Hepatic stellate cell (primary cell): Measurements from ENCODE around the gene OSER1.
A peak's percentile ranks its signal among the peaks of the same experiment; 100 is the strongest.

Experiments used
- DNase-seq: peaks from one replicate; pipeline ENCODE4 v3.0.0; 2011; ENCODE audit warnings: low spot score

OSER1 gene

GRCh38 chr20:44174996-44175765 is 35.4 kb downstream of the OSER1 start:
- DNase-seq: no peak

DNA sequence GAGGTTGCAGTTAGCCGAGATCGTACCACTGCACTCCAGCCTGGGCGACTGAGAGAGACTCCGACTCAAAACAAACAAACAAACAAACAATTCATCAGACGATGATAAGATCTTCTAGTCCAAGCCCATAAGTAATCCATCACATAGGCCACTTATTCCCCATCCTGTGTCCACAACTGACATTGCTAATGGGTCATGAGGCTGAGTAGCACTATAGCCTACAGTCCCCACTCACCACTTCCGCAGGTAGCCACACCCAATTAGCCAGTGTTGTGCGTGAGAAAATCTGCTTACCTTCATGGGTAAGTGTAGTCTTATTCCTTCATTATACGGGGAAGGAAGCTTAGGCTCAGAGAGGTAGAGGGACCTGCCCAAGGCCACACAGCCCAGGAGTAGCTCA is 36.7 kb downstream of the OSER1 start:
- no peak for DNase-seq

GRCh38 chr20:44173116-44173515 is 37.5 kb downstream of the OSER1 start:
- DNase-seq: no peak

DNA sequence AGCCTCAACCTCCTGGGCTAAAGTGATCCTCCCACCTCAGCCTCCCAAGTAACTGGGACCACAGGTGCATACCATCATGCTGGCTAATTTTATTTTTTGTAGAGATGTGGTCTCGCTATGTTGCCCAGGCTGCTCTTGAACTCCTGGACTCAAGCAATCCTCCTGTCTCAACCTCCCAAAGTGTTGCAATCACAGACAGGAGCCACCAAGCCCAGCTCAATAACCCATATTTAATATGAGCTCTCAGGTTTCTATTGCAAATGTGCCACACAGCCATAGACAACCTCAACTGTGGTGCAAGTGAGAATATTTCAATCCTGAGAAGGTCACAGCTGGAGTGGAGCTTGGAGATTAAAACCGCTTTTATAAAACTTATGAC is 38.0 kb downstream of the OSER1 start:
- DNase-seq: no peak

DNA sequence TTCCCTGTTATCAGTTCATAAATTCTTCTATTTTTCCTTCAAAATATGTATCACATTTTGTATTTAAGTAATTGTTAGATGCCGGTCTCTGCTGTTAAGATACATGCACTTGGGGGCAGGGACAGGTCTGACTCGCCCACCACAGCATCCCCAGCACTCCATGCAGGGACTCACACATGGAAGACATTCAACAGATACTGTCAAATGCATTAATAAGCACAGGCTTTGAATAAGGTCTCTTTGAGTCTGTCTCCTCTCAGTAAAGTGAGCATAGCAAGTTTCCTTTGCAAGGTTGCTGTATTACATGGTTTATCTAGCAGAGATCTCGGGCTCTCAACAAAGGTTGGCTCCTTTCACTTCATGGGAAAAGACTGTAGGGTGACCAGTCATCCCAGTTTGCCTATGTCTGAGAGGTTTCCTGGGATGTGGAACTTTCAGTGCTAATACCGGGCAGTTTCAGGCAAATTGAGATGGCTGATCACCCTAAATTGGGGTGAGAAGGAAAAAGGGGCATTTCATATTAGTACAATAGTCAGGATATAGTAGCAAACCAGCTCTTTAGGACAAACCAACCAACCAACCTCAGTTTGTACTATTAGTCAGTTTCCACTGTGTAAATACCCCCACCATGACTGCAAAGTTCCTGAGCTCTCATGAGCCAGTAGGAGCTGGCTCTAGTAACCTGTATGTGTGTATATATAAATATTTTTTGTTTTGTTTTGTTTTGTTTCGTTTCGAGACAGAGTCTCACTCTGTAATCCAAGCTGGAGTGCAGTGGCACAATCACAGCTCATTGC is 38.6 kb downstream of the OSER1 start:
- DNase-seq: no peak

- DNase-seq: peak; percentile 76
These were observed 39.7 kb downstream of the OSER1 start for GRCh38 chr20:44170816-44171410.

- DNase-seq: no peak
These were observed 42.8 kb downstream of the OSER1 start for GRCh38 chr20:44167736-44168135.

GRCh38 chr20:44166477-44166876 is 44.1 kb downstream of the OSER1 start:
- DNase-seq: peak; percentile 89

GRCh38 chr20:44166008-44166407 is 44.6 kb downstream of the OSER1 start:
- peak; percentile 77 for DNase-seq

GRCh38 chr20:44160133-44160532 is 50.4 kb downstream of the OSER1 start:
- no peak for DNase-seq

DNA sequence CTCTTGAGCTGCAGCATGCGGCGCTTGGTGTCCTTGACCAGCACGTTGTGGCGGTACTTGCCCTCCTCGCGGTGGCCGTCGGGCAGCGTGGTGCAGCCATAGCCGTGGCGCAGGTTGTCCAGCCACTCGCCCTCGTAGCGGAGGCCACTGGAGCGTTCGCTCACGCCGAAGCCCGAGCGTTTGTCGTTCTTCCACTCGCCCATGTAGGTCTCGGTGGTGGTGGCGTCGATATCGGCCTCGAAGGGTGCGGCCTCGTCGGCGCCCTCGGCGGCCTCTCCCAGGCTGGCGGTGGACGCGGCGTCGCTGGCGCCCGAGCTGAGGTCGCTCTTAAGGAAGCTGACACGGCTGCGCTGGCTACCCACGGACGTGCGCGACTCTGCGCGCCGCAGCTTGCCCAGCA is 50.9 kb downstream of the OSER1 start:
- no peak for DNase-seq

GRCh38 chr20:44159125-44159524 is 51.4 kb downstream of the OSER1 start:
- no peak for DNase-seq

GRCh38 chr20:44157061-44157460 is 53.5 kb downstream of the OSER1 start:
- DNase-seq: no peak

DNA sequence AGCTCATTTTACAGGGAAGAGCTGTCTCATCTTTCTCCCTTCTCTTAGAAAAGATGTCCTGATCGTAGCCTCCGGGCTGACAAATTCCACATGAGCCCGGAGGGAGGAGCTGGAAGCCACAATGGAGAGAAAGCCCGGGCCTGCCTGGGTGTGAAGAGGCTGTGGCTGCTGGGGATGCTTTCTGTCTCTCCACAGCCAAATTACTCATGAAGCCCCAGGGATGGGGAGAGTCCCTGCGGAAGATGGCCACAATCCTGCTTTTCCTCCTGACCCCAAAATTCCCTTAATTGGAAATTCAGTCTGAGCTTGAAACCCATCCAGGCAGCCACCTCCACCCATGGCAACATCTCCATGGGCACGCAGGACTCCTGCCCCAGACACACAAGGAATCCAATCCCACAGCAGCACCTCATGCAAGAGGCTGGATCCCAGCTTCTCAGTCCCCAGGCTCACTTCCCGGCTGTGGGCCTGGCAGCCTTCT is 56.0 kb downstream of the OSER1 start:
- peak; percentile 66 for DNase-seq

- DNase-seq: peak; percentile 75
These were observed 56.9 kb downstream of the OSER1 start for GRCh38 chr20:44153636-44154043.

- DNase-seq: no peak
These were observed 58.8 kb downstream of the OSER1 start for GRCh38 chr20:44151621-44152416.

- DNase-seq: no peak
These were observed 64.3 kb downstream of the OSER1 start for GRCh38 chr20:44146272-44146671.
